HG02571 (cell line): Measurements from ENCODE around the gene LPCAT4.
"Not testable (repeated sequence)": the region's sequence is repeated elsewhere in the genome, so short reads cannot be mapped to it uniquely, and the experiment has no call there.

Experiments
- ATAC-seq: cut with Tn5 transposase; IDR thresholded peaks from one replicate; pipeline ENCODE4 v1.9.1; 2021; ENCODE audit warnings: mild to moderate bottlenecking, moderate library complexity; ENCODE audit not compliant: unreplicated experiment

The LPCAT4 gene, protein sequence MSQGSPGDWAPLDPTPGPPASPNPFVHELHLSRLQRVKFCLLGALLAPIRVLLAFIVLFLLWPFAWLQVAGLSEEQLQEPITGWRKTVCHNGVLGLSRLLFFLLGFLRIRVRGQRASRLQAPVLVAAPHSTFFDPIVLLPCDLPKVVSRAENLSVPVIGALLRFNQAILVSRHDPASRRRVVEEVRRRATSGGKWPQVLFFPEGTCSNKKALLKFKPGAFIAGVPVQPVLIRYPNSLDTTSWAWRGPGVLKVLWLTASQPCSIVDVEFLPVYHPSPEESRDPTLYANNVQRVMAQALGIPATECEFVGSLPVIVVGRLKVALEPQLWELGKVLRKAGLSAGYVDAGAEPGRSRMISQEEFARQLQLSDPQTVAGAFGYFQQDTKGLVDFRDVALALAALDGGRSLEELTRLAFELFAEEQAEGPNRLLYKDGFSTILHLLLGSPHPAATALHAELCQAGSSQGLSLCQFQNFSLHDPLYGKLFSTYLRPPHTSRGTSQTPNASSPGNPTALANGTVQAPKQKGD

DNA sequence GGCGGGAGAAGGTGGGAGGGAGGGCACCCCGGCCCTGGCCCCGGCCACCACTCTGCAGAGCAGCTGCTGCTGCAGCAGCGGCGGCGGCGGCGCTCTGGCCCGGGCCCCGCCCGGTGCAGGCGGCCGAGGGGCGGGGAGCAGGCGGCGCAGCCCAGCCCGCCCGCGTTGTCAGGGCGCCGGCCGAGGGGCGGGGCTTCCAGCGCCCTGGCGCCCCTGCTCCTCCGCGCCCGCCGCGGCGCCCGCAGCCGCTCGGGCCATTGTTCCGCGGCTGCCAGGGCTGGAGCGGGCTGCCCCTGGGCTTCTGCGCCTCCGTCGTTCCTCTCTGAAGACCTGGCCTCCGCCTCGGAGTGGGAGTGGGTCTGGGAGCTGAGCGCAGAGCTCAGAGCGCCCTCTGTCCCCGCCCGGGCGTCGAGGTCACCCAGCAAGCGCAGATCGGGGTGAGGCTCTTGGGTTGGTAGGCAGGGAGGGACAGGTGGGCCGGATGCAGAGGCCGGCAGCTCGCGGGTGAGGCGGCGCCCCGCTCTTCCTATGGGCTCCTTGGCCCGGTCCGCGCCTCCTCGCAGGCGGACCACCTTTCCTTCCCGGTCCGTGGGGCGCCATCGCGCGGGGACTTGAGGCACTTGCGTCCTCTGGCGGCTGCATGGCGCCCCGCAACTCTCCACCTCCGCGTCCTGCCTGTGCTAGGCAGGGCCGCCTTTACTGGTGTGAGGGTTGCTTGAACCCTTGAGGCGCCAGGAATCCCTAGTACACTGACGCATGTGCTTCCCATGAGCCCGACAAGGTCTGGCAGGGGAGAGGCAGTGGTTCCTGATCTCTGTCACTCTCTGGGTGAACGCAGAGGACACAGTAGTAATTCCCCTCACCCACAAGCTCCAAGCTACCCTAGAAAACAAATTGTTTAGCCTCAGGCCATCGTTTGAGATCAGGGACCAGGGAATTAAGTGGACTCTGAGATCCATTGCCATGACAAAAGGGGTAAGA is at the start of gene LPCAT4:
LPCAT4 (minus strand) TSS at position 96 of the 981 bp plus-strand sequence. CDS start 96 bp downstream, outside the sequence.
- peak; percentile 79 for ATAC-seq

DNA sequence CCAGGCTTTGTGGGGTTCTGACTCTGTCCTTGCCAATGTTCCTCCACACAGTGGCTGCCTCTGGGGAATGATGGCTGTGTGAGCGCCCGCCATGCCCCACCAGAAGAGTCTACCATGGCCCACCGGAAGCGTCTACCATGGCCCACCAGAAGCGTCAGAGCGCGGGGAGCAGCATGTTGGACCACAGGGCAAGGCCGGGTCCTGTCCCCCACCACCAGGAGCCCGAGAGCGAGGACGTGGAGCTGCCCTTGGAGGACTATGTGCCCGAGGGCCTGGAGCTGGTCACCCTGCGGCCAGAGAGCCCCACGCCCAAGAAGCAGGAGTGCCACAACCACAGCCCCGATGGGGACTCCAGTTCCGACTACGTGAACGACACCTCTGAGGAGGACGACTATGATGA is 42.5 kb upstream of the LPCAT4 start:
- ATAC-seq, result not testable (repeated sequence)

DNA sequence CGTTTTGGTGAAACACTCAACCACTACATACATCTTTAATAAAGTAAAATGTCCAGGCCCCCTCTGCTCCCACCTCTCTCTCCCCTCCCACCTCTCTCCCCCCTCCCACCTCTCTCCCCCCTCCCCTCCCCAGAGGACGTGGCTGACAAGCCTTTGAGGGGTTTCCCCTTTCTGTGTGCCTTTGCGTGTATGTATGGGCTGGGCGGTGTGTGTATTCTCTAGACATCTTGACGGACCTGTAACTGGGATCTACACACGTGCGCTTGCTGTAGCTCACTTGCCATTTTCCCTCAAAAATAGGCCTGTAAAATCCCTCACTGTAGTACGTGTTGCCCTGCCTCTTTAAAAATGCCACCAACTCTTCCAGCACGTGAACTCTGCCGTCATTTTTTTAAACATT is 42.0 kb upstream of the LPCAT4 start:
- not testable (repeated sequence) for ATAC-seq

DNA sequence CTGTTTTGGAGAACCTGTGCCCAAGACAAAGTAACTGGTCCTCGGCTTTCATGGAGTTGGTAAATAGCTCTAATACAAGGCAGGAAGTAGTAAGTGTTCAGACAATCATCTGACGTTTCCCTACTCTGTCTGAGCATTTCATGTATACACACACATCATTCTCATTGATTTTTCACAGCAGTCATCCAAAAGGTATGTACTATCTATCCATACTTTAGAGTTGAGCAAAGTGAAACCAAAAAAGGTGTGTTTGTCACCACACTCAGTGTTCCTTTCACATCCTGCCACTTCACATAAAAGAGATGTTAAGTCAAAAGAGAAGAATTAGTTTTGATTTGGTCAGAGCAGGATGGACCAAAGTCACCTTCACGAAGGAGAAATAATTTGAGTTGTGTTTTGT is 36.9 kb upstream of the LPCAT4 start:
- not testable (repeated sequence) for ATAC-seq

DNA sequence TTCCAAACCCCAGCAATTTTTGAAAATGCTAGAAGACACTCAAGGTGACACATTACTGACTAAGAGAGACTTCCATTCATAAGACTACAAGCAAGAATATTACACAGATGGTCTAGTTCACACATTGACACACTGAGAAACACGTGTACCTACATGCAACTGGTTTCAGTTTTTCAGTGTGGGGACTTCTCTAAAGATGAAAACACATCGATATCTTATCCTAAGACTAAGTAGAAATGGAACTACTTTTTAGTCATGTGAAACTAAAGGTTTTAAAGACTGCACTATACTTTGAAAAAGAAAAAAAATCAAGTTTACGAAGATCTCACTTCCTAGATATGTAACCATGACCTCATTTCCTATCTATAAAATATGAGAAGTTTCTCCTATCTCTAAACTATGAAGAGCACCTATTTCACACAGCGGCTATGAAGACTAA is 36.2 kb upstream of the LPCAT4 start:
- ATAC-seq, result not testable (repeated sequence)

DNA sequence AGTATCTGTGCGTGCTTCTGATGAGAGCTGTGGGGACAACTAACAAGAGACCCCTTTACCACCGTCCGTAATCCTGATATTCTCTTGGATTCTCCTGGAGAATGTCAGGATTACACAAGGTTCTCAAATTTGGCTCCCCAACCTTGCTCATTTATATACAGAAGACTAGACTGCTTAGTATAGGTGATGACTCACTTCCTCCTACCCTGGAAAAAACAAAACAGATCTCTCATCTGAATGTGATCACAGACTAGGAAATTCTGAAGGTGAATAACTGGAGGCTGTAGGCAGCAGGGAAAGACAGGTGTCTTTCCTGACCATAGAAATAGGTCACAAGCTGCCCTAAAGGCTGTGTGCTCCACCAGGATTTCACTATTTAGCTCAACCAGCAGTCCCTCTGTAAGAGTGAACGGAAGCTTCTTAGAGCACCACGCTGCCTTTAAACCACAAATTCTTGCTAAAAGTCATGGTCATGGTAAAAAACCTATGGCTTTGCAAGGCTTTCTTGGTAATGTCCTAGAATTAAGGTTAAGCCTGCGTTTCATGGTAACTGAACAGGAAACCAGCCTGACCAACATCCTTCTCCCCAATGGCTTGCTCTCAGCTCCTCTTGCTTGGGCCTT is 30.8 kb upstream of the LPCAT4 start:
- not testable (repeated sequence) for ATAC-seq

DNA sequence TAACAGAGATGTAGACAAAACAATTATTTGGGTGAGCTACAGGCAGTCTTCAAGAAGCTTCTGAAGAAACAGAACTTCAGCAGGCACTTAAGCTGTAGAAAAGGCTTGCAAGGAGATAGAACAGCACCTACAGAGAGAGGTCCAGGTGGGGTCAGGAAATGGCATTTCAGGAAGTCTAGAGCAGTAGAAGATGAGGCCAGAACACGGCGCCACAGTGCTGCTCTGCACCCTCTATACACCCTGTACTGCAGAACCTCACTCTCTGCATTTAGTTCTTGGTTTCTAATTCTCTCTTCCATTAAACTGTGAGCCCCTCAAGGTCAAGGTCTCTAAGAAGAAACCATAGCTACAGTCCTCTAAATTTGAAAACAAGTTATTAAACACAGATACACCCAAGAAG is 26.0 kb upstream of the LPCAT4 start:
- not testable (repeated sequence) for ATAC-seq

DNA sequence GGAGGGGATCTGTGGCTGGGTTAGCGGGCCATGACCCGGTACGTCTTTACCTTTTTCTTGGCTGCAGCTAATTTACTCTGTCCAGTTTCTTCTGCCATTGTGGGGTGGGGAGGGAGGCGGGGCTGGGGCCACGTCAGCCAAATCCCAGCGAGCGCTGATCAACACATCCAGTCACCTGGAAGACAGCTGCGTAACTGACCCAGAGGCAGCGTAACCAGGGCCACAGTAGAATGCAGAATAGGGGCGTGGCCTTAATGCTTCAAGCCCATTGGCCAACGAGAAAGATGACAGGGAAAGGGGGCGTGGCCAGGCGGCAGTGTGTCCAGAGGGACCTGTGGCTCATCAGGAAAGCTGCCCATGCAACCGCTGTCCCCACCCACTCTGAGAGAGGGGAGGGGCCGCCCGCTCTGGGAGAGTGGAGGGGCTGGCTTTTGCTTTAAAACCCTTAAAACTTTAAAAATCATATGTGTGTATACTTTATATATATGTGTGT is 22.6 kb upstream of the LPCAT4 start:
- ATAC-seq, result not testable (repeated sequence)

DNA sequence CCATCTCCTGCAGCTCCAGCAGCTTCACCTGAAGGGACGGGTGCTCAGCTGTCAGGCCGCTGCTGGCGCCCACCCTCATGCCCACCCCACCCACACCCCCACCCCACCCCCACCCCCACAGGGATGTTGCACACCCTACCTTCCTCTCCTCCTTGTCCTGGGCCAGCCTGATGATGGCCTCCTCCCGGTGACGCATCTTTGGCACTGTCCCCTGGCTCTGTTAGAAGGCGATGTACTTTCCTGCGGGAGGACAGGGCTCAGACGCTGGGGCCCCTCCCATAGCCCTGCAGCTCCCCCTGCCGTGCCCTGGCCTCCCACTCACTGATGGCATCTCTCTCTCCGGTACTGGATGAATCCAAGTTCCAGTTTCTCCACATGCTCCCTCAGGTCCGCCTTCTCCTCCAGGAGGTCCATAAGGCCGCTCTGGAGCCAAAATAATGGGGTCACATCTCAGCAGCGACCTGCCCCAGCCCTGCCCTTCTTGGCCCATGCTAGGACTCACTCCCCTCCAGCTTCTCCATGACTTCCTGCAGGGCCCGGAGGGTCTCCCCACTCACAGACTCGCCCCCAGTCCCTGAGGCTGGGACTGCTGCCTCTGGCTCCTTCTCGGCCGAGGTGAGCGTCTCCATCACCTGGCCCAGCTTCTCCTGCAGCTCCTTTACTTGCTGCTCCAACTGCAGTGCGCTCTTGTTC is 15.0 kb upstream of the LPCAT4 start:
- not testable (repeated sequence) for ATAC-seq

DNA sequence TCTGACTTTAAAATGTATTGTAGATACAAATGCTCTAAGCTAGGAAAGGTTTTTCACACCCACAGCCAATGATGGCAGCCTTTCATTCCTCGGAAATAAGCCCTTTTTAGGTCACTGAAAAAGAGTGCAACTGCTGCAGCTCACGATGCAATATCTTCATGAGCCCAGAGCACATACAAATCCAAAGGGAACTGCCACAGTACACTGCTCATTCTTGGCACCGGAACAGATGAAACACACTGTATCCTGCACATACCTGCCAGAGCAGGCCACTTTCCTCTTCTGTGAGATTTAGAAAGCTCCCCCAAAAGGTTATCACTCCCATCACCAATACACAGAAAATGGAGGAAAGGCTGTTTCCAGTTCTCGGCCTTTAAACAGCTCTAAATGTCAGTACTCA is 13.5 kb upstream of the LPCAT4 start:
- ATAC-seq, result not testable (repeated sequence)

DNA sequence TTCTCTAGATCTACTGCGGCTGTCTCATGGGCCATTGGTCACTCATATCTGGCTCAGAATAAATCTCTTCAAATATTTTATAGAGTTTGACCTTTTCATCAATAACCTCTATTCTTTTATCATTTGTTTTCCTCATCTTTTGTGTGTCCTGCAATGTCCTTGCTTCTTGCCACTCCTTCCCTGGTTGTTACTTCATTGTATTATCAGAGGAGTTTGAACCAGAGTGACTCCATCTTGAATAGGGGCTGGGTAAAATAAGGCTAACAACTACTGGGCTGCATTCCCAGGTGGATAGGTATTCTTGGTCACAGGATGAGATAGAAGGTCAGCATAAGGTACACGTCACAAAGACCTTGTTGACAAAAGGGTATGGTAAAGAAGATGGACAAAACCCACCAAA is 9.9 kb upstream of the LPCAT4 start:
- ATAC-seq, result no peak

DNA sequence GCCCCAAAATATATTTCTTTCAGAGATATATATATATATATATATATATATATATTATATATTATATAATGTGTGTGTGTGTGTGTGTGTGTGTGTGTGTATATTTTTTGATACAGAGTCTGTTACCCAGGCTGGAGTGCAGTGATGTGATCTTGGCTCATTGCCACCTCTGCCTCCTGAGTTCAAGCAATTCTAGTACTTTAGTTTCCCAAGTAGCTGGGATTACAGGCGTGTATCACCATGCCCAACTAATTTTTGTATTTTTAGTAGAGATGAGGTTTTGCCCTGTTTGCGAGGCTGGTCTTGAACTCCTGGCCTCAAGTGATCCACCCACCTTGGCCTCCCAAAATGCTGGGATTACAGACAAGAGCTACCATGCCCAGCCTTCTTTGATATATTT is 8.5 kb upstream of the LPCAT4 start:
- not testable (repeated sequence) for ATAC-seq

DNA sequence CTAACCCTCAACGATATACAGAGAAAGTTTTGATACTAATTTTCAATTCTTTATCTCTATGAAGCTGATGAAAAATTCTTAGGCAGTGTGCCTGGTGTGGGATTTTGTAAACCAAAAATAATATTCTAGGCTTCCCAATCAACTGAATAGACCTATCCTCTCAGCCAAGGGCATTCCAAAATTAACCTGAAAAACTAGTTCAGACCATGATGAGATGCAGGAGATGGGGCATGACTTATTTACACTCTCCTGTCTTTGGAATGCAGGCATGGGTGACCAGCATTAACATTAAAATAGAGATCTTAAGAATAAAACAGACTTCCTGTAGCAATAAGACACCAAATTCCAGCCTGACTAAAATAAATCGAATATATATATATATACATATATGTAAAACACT is 7.8 kb upstream of the LPCAT4 start:
- ATAC-seq, result no peak

DNA sequence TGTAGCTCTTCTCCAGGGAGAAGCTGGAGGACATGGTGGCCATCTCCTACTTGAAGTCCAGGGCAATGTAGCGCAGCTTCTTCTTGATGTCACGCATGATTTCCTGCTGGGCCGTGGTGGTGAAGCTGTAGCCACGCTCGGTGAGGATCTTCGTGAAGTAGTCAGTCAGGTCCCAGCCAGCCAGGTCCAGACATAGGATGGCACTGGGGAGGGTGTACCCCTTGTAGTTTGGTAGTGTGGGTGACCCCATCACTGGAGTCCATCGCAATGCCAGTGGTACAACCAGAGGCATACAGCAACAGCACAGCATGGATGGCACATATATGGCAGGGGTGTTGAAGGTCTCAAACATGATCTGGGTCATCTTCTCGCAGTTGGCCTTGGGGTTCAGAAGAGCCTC is 7.0 kb upstream of the LPCAT4 start:
- no peak for ATAC-seq

DNA sequence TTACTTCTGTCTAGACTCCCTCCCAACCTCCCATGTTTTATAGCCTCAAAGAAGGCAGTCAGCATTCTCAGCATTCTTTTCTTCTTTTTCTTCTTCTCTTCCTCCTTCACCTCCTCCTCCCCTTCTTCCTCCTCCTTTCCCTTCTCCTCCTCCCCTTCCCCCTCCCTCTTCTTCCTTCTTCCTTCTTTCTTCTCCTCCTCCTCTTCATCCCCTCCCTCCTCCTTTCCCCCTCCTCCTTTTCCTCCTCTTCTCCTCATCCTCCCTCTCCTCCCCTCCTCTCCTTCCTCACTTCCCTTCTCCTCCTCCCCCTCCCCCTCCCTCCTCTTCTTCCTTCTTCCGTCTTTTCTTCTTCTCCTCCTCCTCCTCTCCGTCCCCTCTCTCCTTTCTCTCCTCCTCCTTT is 3.6 kb upstream of the LPCAT4 start:
- ATAC-seq, result no peak

DNA sequence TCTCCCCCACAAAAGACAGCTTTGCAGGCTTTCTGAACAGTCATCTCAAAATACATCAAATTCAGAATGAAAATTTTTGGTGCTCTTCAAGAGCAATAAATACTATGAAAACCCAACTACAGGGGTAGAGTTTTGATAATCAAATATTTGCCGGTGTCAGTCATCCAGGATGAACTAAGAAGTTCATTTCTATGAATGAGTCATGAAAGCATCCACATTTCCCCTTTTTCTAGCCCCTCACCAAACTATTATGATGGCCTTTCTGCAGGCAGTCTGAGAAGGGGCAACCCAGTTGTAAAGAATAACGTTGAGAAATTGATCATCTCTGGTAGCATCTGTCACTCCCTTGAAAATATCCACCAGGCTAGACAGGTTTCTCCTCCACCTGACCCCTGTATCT is 3.1 kb upstream of the LPCAT4 start:
- ATAC-seq, result no peak

DNA sequence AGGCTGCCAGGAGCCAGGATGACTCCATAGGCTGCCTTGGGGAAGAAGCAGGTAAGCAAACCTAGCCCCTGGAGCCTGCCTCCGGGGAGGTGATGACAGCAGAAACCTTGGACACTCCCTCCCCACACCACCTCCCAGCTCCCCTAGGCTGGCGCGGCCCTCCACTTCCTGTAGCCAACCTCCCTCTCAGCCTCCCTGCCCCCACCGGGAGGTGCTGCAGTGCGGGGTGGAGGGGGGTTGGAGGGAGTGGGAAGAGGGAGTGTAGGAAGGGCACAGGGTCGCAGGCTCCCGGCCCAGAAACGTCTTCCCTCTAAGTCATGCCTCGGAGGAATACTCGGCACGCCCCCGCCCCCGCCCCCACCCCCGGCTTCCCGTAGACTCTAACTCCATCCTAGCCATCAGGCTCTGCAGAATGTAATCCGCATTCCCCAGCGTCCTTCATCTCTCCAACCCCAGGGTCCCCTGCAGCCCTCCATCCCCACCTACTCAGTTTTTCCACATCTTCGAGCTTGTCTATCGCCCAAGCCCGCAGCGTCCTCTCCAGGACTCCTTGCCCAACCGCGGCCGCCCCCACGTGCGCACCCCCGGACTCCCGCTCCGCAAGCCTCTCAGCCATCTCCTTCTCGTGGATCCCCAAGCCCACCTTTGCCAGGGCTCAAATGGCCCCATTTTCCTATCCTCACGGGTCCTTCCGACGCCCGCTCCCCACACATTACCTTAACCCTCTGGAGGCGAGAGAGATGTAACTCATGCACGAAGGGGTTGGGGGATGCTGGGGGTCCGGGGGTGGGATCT is 528 bp downstream of the LPCAT4 start:
- no peak for ATAC-seq

DNA sequence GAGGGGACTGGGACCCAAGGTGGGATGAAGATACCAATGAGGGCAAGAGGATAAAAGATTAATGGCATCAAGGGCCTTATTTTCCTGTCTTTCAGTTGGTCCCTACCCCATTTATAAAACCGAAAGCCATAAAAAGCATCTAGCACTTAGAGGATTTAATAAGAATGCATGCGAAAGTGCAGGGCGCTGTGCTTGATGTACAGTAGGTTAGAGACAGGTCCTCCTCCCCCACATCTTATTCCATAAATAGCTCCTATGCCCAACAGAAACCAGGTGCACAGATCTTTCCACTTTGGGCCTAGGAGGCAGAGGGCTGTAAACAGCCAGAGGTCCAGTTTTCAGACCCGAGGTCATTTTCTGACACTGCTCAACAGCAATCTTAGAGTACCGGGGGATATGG is 1.2 kb downstream of the LPCAT4 start:
- no peak for ATAC-seq

DNA sequence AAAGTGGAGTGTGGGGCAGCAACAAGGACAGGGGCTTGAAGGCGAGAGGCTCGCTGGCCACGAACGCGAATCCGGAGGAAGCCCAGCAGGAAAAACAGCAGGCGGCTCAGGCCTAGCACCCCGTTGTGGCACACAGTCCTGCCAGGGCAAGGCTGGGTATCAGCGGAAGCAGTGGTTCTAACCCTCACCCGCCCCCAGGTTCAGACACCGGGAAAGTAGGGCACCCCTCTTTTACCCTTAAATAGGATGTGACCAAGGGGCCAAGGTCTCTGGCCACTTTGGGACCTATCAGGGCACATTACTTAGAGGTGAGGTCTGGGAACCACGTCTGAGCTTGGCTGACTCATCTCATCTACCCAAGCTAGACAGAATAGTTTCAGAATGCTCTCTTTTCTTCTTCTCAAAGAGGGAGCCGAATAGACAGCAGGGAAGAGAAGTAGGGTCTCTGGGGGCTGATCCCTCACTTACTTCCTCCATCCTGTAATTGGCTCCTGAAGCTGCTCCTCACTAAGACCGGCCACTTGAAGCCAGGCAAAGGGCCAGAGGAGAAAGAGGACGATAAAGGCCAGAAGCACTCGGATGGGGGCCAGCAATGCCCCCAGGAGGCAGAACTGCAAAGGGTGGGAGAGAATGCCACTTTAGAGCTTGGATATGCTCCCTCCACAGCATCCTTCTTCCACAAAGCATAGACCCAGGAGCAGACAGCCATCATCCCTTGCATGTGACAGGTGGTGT is 1.7 kb downstream of the LPCAT4 start:
- ATAC-seq, result no peak
